ENCODE data around the gene EIF5AL1. TPM values are rescaled to one million over a fixed set of nuclear protein-coding genes. Genes with fewer than 3 reads are reported as not detected.
"Not testable (repeated sequence)": the region's sequence is repeated elsewhere in the genome, so short reads cannot be mapped to it uniquely, and the experiment has no call there.

The EIF5AL1 gene
- total and polyA plus RNA-seq, 2 experiments from 2014 or later, result 2.0 to 20.4 TPM

DNA sequence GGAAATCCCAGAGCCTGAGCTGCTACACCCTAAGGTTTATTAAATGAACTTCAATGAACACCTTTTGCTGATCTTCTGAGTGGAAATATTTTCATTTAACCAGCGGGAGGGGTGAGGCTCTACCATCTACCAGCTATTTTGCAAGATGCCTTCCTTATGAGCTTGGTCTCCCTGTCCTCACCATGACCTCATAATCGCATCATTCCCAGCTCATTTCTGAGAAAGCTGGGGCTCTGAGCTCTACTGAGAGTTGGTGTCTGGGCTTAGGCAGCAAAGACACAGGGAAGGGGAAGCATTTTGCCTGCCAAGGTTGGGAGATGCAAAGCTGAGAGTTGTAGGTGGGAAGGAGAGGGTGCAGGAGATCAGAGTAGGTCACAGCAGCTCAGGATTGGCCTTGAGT lies 7.8 kb upstream of the EIF5AL1 start:
- ATAC-seq; H3K36me3 ChIP-seq (ENCODE audit: insufficient read depth); H3K36me3 Mint-ChIP-seq (ENCODE audit: low read depth): not testable (repeated sequence)

DNA sequence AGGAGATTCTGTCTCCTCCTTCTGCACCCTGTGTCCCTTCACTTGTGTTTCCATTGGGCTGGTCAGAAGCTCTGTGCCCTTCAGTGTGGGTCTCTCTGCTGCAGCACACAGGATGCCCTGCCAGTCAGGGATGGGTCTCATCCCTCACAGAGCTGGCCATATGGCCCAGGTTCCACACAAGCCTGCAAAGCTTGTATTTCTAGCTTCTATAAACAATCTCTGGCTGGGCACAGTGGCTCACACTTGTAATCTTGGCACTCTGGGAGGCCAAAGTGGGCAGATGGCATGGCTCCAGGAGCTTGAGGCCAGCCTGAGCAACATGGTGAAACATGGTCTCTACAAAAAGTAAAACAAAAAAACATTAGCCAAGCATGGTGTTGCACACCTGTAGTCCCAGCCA lies 7.0 kb upstream of the EIF5AL1 start:
- not testable (repeated sequence) for H3K36me3 Mint-ChIP-seq (ENCODE audit: low read depth); H3K4me3 Mint-ChIP-seq; H3K27ac ChIP-seq (ENCODE audit: low read depth); H2AFZ ChIP-seq; H3K4me3 ChIP-seq; H3F3A ChIP-seq (replicated peaks; ENCODE audit: low read depth); H4K20me1 ChIP-seq (replicated peaks; ENCODE audit: insufficient read depth); H3K36me3 ChIP-seq (ENCODE audit: insufficient read depth); H3K4me1 Mint-ChIP-seq; H3K27me3 ChIP-seq (ENCODE audit: insufficient read depth); H3K79me2 ChIP-seq (replicated peaks; ENCODE audit: insufficient read depth); H3K9me3 Mint-ChIP-seq; H3K4me1 ChIP-seq (ENCODE audit: insufficient read depth); H3K4me2 ChIP-seq; DNase-seq (ENCODE audit: low spot score); H3K9me2 ChIP-seq (ENCODE audit: insufficient read depth); ATAC-seq; H3K27ac Mint-ChIP-seq
- H3K27me3 Mint-ChIP-seq (ENCODE audit: insufficient read depth, low read depth, poor library complexity), result peaks cover 27% of the 10 kb centered on the region

More for the DNA sequence above, 7.8 kb upstream of the EIF5AL1 start:
- H3K79me2 ChIP-seq (replicated peaks; ENCODE audit: insufficient read depth); H3K27me3 ChIP-seq (ENCODE audit: insufficient read depth); H3K27ac ChIP-seq (ENCODE audit: low read depth); H2AFZ ChIP-seq; H3K4me1 ChIP-seq (ENCODE audit: insufficient read depth); H3K9me2 ChIP-seq (ENCODE audit: insufficient read depth); H3K4me1 Mint-ChIP-seq; H3K4me3 ChIP-seq; H3K4me3 Mint-ChIP-seq; H3K9me3 Mint-ChIP-seq; H3K27ac Mint-ChIP-seq; H3K4me2 ChIP-seq; H4K20me1 ChIP-seq (replicated peaks; ENCODE audit: insufficient read depth); DNase-seq (ENCODE audit: low spot score); H3F3A ChIP-seq (replicated peaks; ENCODE audit: low read depth): not testable (repeated sequence)
- peaks cover 27% of the 10 kb centered on the region for H3K27me3 Mint-ChIP-seq (ENCODE audit: insufficient read depth, low read depth, poor library complexity)

DNA sequence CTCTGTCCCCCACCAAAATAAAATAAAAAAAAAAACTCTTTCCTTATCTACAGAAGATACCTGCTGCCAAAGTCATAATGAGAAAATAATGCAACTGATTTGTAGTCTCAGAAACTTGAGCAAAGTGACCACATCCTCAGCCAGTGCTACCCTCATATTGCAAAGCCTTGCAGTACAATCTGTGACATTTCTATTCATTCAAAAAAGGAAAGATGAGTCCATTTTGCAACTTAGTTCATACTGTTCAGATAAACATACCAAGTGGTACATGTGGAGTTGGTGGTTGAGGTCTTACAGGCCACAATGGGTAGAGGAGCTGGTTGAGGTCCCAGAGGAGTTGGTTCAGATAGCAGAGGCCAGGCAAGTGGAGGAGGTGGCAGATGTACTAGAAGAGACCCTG lies 6.5 kb upstream of the EIF5AL1 start:
- no peak overlapping the region for H3K27ac ChIP-seq (ENCODE audit: low read depth)
- Mint-ChIP-seq H3K4me3 (no peak overlapping the region; the same call in 2 of the 3 replicates), H3K9me3 (no peaks in the 10 kb centered on the region), H3K4me1 (peaks cover 4% of the 10 kb centered on the region), H3K36me3 (ENCODE audit: low read depth) (no peaks in the 10 kb centered on the region; the same call in 2 of the 3 replicates), H3K27ac (no peak overlapping the region), H3K27me3 (ENCODE audit: insufficient read depth, low read depth, poor library complexity) (peaks cover 27% of the 10 kb centered on the region)
- TF ChIP-seq, protein P1, sequence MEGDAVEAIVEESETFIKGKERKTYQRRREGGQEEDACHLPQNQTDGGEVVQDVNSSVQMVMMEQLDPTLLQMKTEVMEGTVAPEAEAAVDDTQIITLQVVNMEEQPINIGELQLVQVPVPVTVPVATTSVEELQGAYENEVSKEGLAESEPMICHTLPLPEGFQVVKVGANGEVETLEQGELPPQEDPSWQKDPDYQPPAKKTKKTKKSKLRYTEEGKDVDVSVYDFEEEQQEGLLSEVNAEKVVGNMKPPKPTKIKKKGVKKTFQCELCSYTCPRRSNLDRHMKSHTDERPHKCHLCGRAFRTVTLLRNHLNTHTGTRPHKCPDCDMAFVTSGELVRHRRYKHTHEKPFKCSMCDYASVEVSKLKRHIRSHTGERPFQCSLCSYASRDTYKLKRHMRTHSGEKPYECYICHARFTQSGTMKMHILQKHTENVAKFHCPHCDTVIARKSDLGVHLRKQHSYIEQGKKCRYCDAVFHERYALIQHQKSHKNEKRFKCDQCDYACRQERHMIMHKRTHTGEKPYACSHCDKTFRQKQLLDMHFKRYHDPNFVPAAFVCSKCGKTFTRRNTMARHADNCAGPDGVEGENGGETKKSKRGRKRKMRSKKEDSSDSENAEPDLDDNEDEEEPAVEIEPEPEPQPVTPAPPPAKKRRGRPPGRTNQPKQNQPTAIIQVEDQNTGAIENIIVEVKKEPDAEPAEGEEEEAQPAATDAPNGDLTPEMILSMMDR (conservative IDR thresholded peaks at IDR 0.05; ENCODE audit: low read depth in 2 of 2), result no peak
- TF ChIP-seq JUNB (IDR thresholded peaks at IDR 0.05; ENCODE audit: unreplicated experiment), result no peak
- no peak for TF ChIP-seq EZH2phosphoT487 (IDR thresholded peaks at IDR 0.05; ENCODE audit: unreplicated experiment)
- no peak for TF ChIP-seq STAT1 (IDR thresholded peaks at IDR 0.05; ENCODE audit: unreplicated experiment)
- TF ChIP-seq, protein P2, sequence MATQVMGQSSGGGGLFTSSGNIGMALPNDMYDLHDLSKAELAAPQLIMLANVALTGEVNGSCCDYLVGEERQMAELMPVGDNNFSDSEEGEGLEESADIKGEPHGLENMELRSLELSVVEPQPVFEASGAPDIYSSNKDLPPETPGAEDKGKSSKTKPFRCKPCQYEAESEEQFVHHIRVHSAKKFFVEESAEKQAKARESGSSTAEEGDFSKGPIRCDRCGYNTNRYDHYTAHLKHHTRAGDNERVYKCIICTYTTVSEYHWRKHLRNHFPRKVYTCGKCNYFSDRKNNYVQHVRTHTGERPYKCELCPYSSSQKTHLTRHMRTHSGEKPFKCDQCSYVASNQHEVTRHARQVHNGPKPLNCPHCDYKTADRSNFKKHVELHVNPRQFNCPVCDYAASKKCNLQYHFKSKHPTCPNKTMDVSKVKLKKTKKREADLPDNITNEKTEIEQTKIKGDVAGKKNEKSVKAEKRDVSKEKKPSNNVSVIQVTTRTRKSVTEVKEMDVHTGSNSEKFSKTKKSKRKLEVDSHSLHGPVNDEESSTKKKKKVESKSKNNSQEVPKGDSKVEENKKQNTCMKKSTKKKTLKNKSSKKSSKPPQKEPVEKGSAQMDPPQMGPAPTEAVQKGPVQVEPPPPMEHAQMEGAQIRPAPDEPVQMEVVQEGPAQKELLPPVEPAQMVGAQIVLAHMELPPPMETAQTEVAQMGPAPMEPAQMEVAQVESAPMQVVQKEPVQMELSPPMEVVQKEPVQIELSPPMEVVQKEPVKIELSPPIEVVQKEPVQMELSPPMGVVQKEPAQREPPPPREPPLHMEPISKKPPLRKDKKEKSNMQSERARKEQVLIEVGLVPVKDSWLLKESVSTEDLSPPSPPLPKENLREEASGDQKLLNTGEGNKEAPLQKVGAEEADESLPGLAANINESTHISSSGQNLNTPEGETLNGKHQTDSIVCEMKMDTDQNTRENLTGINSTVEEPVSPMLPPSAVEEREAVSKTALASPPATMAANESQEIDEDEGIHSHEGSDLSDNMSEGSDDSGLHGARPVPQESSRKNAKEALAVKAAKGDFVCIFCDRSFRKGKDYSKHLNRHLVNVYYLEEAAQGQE (IDR thresholded peaks at IDR 0.05; ENCODE audit: unreplicated experiment), result no peak
- TF ChIP-seq, protein P3, sequence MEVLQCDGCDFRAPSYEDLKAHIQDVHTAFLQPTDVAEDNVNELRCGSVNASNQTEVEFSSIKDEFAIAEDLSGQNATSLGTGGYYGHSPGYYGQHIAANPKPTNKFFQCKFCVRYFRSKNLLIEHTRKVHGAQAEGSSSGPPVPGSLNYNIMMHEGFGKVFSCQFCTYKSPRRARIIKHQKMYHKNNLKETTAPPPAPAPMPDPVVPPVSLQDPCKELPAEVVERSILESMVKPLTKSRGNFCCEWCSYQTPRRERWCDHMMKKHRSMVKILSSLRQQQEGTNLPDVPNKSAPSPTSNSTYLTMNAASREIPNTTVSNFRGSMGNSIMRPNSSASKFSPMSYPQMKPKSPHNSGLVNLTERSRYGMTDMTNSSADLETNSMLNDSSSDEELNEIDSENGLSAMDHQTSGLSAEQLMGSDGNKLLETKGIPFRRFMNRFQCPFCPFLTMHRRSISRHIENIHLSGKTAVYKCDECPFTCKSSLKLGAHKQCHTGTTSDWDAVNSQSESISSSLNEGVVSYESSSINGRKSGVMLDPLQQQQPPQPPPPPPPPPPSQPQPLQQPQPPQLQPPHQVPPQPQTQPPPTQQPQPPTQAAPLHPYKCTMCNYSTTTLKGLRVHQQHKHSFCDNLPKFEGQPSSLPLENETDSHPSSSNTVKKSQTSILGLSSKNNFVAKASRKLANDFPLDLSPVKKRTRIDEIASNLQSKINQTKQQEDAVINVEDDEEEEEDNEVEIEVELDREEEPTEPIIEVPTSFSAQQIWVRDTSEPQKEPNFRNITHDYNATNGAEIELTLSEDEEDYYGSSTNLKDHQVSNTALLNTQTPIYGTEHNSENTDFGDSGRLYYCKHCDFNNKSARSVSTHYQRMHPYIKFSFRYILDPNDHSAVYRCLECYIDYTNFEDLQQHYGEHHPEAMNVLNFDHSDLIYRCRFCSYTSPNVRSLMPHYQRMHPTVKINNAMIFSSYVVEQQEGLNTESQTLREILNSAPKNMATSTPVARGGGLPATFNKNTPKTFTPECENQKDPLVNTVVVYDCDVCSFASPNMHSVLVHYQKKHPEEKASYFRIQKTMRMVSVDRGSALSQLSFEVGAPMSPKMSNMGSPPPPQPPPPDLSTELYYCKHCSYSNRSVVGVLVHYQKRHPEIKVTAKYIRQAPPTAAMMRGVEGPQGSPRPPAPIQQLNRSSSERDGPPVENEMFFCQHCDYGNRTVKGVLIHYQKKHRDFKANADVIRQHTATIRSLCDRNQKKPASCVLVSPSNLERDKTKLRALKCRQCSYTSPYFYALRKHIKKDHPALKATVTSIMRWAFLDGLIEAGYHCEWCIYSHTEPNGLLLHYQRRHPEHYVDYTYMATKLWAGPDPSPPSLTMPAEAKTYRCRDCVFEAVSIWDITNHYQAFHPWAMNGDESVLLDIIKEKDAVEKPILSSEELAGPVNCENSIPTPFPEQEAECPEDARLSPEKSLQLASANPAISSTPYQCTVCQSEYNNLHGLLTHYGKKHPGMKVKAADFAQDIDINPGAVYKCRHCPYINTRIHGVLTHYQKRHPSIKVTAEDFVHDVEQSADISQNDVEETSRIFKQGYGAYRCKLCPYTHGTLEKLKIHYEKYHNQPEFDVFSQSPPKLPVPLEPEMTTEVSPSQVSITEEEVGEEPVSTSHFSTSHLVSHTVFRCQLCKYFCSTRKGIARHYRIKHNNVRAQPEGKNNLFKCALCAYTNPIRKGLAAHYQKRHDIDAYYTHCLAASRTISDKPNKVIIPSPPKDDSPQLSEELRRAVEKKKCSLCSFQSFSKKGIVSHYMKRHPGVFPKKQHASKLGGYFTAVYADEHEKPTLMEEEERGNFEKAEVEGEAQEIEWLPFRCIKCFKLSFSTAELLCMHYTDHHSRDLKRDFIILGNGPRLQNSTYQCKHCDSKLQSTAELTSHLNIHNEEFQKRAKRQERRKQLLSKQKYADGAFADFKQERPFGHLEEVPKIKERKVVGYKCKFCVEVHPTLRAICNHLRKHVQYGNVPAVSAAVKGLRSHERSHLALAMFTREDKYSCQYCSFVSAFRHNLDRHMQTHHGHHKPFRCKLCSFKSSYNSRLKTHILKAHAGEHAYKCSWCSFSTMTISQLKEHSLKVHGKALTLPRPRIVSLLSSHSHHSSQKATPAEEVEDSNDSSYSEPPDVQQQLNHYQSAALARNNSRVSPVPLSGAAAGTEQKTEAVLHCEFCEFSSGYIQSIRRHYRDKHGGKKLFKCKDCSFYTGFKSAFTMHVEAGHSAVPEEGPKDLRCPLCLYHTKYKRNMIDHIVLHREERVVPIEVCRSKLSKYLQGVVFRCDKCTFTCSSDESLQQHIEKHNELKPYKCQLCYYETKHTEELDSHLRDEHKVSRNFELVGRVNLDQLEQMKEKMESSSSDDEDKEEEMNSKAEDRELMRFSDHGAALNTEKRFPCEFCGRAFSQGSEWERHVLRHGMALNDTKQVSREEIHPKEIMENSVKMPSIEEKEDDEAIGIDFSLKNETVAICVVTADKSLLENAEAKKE (CRISPR knock-in tag; IDR thresholded peaks at IDR 0.05), result no peak
- no peaks in the 10 kb centered on the region for H3K4me1 ChIP-seq (ENCODE audit: insufficient read depth)
- no peaks in the 10 kb centered on the region for H3F3A ChIP-seq (replicated peaks; ENCODE audit: low read depth)
- DNase-seq (ENCODE audit: low spot score) (no peak), ATAC-seq (no peak)
- H3K36me3 ChIP-seq (ENCODE audit: insufficient read depth), result no peaks in the 10 kb centered on the region
- H3K4me2 ChIP-seq, result no peak overlapping the region
- H3K79me2 ChIP-seq (replicated peaks; ENCODE audit: insufficient read depth), result no peaks in the 10 kb centered on the region
- no peaks in the 10 kb centered on the region for H3K27me3 ChIP-seq (ENCODE audit: insufficient read depth)
- no peaks in the 10 kb centered on the region for H4K20me1 ChIP-seq (replicated peaks; ENCODE audit: insufficient read depth)
- H3K4me3 ChIP-seq, result no peak overlapping the region
- H2AFZ ChIP-seq, result no peak overlapping the region
- no peaks in the 10 kb centered on the region for H3K9me2 ChIP-seq (ENCODE audit: insufficient read depth)
